ENCODE data around the gene MAP7D2. TPM values are rescaled to one million over a fixed set of nuclear protein-coding genes. Genes with fewer than 3 reads are reported as not detected.

The MAP7D2 gene
- 0.36 TPM in 1 of 2 replicates, not detected in the other for total RNA-seq

DNA sequence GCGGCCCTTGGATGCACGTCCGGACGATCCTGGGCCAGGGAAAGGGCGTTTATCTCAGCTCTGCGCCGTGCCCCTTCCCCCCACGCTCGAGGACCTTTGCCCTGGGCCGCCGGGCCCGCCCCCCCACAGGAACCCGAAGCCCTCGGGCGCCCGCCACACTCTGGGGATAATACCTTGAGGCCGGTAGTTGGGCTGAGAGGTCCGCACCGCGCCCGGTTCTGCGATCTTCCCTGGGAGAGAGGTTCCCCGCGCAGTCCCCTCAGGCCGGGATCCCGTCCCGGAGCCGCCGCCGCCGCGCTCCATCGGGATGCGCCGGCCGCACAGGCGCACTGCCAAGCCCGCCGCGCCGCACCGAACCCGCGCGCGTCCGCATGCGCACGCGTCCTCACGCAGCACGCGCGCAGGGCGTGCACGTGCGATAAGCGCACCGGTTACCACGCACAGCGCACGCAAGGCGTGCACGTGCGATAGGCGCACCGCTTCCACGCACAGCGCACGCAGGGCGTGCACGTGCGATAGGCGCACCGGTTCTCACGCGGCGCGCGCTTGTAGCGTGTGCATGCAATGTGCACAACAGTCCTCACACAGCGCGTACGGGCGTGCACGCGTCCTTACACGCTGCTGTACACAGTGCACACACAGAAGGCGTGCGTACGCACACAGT lies at the start of gene MAP7D2:
Gene MAP7D2 (minus strand): TSS at position 331 of the 664 bp plus-strand sequence. CDS start 28 bp downstream, at position 303.

DNA sequence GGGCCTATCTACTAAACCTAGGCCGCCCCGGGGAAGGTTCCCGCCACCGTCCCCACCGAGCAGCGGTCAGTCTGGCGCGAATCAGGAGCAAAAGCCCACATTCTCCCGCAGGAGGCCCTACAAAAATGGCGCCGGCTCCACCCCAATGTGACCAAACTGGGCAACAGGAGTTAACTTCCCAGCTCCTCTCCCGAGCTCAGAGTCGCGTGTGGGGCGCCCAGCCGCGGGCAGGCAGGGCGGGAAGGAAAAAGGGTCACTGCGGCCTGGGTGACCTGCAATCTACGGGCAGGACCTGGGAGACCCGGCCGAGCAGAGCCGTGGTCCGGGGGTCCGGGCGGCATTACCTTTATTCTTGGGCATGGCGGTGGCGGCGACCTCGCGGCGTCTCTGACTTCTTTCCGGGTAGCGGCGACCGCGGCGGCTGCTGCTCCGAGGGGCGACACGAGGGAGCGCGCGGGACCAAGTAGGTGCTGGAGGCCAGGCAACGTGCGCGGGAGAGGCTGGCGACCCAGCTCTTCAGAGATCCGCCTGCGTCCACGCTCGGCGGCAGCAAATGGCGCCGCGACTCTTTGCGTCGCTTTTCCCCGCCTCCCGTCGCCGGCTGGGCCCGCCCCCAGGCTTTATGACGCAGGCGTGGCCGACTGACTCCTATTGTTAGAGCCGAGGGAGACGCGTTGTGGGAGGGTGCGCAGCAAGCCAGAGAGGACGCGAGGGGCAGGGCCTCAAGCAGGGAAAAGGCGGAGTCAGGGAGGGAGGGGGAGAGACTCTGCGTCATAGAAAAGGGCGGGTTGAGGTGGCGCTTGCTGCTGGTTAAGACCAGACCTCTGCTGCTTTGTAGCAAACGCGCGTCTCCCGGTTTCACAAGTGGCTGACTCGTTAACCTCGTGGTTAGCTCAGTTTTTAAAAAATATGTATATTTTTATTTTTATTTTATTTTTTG lies 24.8 kb upstream of the MAP7D2 start, which contains the start of gene EIF1AX:
Gene EIF1AX (minus strand): TSS at position 558 of the 940 bp plus-strand sequence. CDS start 198 bp downstream, at position 360.

DNA sequence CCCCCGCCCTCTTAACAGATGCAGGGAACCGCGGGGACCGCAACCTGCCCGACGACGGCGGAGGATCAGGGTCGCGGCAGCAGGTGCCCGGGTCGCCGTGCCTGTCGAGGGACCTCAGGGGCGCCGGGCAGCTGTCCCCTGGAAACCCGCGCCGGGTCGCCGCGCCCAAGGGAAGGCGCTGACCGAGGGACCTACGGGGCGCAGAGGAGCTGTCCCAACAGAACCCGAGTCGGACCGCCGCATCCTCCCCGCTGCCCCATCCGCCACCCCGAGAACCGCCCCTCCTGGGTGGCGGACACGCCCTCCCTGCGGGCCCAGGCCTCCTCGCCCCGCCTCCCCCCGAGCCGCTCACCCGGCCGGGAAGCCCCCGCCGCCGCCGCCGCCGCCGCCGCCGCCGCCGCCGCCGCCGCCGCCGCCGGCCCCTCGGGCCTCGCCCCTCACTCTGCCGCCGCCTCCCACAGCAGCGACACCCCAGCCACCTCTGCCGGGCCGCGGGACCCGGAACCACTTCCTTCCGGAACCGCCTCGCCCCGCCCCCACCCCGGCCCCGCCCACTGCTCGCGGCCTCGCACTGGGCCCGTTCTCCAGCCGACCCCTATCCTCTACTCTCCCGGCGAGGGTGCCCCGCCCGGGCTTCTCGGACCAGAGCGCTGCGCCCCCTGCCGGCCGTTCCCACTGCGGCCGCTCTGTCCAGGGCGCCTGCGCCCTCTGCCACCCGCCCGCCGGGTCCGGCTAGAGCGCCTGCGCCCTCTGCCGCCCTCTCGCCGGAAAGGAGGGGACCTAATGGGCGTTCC lies 126.0 kb downstream of the MAP7D2 start, which contains the start of gene BCLAF3:
Gene BCLAF3 (minus strand): TSS at position 506 of the 794 bp plus-strand sequence. CDS start 20,797 bp downstream, outside the sequence.

Other genes starting within 250 kb of the MAP7D2 start
- gene SH3KBP1, start 229.3 kb downstream of the MAP7D2 start, total RNA-seq, result 8.9 and 14.3 TPM in 2 replicates
- 3.3 and 5.5 TPM in 2 replicates for gene BCLAF3, start 125.8 kb downstream of the MAP7D2 start, total RNA-seq
- gene EIF1AX, start 24.9 kb upstream of the MAP7D2 start, total RNA-seq, result 23.3 and 33.2 TPM in 2 replicates
- gene RPS6KA3, start 150.0 kb upstream of the MAP7D2 start, total RNA-seq, result 73.6 and 96.4 TPM in 2 replicates

Data from endothelial cell of coronary artery (primary cell).